ENCODE measurements around the gene CCL15.

The CCL15 gene, protein sequence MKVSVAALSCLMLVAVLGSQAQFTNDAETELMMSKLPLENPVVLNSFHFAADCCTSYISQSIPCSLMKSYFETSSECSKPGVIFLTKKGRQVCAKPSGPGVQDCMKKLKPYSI

DNA sequence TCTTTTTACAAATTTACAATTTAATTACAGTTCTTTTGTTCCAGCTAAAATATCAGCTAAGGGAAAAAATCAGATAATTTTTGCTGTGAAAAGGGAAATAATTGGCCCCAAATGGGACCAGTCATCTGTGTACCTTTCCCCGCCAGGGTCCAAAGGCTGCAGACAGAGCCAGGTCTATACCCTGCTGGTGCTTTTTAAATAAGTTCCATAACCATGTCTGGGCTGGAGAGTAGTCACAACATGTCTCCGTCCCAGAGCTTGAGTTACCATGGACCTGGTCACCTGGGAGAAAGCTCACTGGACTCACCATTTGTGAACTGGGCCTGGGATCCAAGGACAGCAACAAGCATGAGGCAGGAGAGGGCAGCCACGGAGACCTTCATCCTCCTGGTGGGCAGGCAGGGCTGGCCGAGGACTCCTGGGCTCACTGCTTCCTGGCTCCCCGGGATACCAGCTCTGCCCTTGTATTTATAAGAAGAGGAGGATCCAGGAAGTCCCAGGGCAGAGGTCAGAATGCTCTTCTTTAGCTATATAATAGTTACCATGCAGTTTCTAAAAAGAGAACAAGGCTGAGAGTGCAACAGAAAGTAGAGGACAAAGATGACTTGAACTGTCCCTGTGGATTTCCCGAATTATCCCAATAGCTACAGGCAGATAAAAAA, at the start of gene CCL15:
CCL15 (minus strand) TSS at position 444 of the 662 bp plus-strand sequence; CDS start at position 383, 61 bp downstream.
- TF ChIP-seq, protein P1, sequence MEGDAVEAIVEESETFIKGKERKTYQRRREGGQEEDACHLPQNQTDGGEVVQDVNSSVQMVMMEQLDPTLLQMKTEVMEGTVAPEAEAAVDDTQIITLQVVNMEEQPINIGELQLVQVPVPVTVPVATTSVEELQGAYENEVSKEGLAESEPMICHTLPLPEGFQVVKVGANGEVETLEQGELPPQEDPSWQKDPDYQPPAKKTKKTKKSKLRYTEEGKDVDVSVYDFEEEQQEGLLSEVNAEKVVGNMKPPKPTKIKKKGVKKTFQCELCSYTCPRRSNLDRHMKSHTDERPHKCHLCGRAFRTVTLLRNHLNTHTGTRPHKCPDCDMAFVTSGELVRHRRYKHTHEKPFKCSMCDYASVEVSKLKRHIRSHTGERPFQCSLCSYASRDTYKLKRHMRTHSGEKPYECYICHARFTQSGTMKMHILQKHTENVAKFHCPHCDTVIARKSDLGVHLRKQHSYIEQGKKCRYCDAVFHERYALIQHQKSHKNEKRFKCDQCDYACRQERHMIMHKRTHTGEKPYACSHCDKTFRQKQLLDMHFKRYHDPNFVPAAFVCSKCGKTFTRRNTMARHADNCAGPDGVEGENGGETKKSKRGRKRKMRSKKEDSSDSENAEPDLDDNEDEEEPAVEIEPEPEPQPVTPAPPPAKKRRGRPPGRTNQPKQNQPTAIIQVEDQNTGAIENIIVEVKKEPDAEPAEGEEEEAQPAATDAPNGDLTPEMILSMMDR (IDR thresholded peaks at IDR 0.05; ENCODE audit: insufficient read depth, low read depth, low read length, missing control alignments) = no peak
- DNase-seq (ENCODE audit: low read depth) = no peak
- no peak within 1 kb of the TSS for H3K4me3 ChIP-seq (ENCODE audit: low read length)

DNA sequence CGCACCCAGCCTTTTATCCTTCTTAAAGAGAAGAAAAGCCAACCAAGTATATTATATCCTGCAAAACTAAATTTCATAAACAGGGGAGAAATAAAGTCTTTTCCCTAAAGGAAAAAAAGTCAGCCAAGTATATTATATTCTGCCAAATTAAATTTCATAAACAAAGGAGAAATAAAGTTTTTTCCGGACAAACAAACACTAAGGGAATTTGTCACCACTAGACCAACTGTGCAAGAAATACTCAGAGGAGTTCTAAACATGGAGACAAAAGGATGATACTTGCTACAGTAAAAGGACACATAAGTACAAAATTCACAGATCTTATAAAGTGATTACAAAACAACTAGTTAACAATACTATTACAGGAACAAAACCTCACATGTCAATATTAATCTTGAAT, 48.3 kb upstream of the CCL15 start:
- TF ChIP-seq, protein P1 (IDR thresholded peaks at IDR 0.05; ENCODE audit: insufficient read depth, low read depth, low read length, missing control alignments) = no peak
- no peak for DNase-seq (ENCODE audit: low read depth)
- no peak overlapping the region for H3K4me3 ChIP-seq (ENCODE audit: low read length)

DNA sequence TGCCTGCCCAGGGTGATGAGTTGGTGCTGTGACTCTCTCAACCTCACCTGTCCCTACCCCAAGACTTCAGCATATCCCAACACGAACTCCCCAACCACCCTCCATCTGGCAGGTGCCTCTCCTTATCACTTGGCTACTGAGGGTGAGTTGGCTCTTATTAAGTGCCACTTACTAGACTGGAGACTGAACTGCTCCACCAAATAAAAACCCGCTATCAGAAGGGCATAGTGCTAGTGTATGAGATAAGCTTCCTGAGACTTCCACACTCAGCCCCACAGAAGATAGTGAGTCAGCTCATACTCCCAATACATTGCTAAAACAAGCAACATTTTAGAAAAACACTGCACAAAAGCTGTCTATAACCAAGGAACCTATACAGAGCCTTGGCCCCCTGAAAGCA, 46.7 kb upstream of the CCL15 start:
- H3K4me3 ChIP-seq (ENCODE audit: low read length) = no peak overlapping the region
- TF ChIP-seq, protein P1 (IDR thresholded peaks at IDR 0.05; ENCODE audit: insufficient read depth, low read depth, low read length, missing control alignments) = no peak
- no peak for DNase-seq (ENCODE audit: low read depth)

DNA sequence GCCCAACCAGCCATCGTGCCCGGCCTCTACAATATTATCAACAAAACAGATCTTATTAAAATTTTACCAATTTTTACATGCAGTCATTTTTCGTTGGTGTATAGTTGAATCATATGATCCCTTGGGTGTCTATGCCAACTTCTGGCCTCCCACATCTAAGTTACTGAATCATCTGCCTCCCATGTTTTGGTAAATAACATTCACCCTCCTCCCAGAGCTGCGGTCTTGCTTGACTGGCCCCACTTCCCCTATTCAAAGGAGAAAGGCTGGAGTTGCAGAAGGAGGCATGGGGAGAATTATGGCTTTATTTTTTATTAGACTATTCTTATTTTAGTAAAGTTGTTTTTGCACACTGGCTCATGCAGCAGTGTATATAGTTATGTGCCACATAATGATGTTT, 34.9 kb upstream of the CCL15 start:
- TF ChIP-seq, protein P1 (IDR thresholded peaks at IDR 0.05; ENCODE audit: insufficient read depth, low read depth, low read length, missing control alignments) = no peak
- no peak for DNase-seq (ENCODE audit: low read depth)

DNA sequence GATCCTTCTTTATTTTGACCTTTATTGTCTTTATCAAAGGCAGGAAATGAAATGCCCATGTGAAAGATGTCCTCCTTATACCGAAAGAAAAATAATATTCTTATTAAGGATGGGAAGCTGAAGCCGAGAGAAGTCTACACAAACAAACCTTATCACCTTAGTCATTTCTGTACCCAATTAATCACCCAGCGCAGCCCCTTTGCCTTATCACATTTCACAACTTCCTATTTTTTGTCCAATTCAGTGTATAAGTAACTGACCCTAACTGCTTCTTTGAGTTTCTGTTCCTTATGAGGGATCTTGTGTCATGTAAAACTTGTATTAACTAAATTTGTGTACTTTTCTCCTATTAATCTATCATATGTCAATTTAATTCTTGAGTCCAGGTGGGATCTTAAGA, 32.8 kb upstream of the CCL15 start:
- no peak for DNase-seq (ENCODE audit: low read depth)
- H3K4me3 ChIP-seq (ENCODE audit: low read length) = no peak overlapping the region
- TF ChIP-seq, protein P1 (IDR thresholded peaks at IDR 0.05; ENCODE audit: insufficient read depth, low read depth, low read length, missing control alignments) = no peak

More for the DNA sequence above, 34.9 kb upstream of the CCL15 start:
- H3K4me3 ChIP-seq (ENCODE audit: low read length) = no peak overlapping the region

DNA sequence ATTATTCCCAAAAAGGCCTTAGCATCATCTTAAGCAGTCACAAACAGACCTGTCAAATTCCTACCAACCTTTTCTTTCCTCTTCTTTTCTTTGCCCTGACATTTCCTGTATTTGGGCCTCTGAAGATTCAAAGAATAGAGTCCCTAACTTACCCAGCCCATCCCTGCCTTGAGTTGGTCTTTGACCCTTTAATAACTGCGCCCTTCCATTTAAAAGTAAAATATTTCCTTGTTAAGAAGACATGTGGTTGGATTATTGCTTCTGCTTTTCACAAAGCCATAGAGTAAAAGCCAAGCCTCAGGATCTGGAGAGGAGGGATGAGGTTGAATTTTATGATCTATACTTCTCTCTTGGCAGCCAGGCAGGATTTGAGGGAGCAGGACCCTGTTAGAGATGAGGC, 29.6 kb upstream of the CCL15 start:
- H3K4me3 ChIP-seq (ENCODE audit: low read length) = no peak overlapping the region

More for the DNA sequence above, 29.6 kb upstream of the CCL15 start:
- no peak for DNase-seq (ENCODE audit: low read depth)
- TF ChIP-seq, protein P1 (IDR thresholded peaks at IDR 0.05; ENCODE audit: insufficient read depth, low read depth, low read length, missing control alignments) = no peak

Data from epithelial cell of esophagus (primary cell).